Measurements from ENCODE around the gene ARHGEF40. TPM values are rescaled to one million over a fixed set of nuclear protein-coding genes. Genes with fewer than 3 reads are reported as not detected.

The ARHGEF40 gene
- total and polyA plus RNA-seq, 4 donors = 37.9 to 98.9 (median 77.1) TPM

DNA sequence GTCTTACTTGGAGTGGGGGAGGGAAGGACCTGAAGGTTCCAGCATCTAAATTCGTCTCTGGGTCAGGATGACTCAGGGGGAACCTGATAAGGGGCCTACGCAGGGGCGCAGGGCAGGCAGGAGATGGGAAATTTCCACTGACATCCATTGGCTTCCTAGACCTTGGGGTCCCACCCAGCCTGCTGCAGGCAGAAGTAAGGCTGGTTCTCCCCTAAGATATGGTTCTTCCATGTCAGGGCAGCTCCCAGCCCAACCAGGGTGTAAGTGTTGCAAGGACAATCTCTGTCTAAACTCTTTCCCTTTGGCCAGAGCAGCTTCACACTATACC, 43.2 kb upstream of the ARHGEF40 start:
- 39% methylated on average over 3 of the region's 3 CpGs for WGBS (ENCODE audit: insufficient coverage)
- H3K27ac ChIP-seq (ENCODE audit: low read depth, low read length) = peak overlapping the region; percentile 84

DNA sequence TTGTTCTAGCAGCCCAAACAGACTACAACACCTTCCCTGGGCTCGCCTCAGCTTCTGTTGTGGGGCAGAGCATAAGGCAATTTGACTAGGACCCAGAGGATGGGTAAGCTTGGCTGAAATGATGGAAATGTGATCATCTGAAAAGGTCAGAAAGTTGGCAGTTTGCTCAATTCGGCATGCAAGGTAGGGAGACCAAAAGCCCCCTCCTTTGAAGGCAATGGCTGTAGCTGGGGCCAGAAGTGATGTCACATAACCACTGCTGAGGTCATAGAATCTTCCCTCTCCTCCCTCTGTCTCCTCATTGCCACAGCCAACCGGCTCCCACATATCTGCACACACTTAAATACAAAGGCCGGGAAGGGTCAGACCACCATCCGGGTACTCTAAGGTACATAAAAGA, 40.2 kb upstream of the ARHGEF40 start, which contains the start of gene TPPP2:
Gene TPPP2, plus strand, starts transcription at position 301 of the 400 bp plus-strand sequence. CDS start 365 bp downstream, outside the sequence.
- no peak within 1 kb of the TSS for H3K4me3 ChIP-seq (ENCODE audit: low read depth, low read length)
- no peaks in the 10 kb centered on the region for H3K36me3 ChIP-seq (ENCODE audit: control insufficient read depth, insufficient read depth, low read length)
- 100% methylated on average over 2 of the region's 5 CpGs for WGBS (ENCODE audit: insufficient coverage)
- peaks cover 26% of the 10 kb centered on the region for H3K4me1 ChIP-seq (ENCODE audit: control insufficient read depth, insufficient read depth, low read length)
- H3K27me3 ChIP-seq (ENCODE audit: control insufficient read depth, insufficient read depth, low read length) = no peaks in the 10 kb centered on the region
- DNase-seq (ENCODE audit: low read depth in 4 of 6, low spot score in 6 of 6) = no peak
- H3K9me3 ChIP-seq (ENCODE audit: control insufficient read depth, insufficient read depth, low read length) = no peaks in the 10 kb centered on the region
- no peak within 1 kb of the TSS for H3K27ac ChIP-seq (ENCODE audit: low read depth, low read length)

More for the DNA sequence above, 43.2 kb upstream of the ARHGEF40 start:
- no peak for DNase-seq (ENCODE audit: low read depth in 4 of 6, low spot score in 6 of 6)
- Histone ChIP-seq H3K36me3 (ENCODE audit: control insufficient read depth, insufficient read depth, low read length) (peaks cover 9% of the 10 kb centered on the region), H3K9me3 (ENCODE audit: control insufficient read depth, insufficient read depth, low read length) (no peaks in the 10 kb centered on the region), H3K27me3 (ENCODE audit: control insufficient read depth, insufficient read depth, low read length) (no peaks in the 10 kb centered on the region), H3K4me1 (ENCODE audit: control insufficient read depth, insufficient read depth, low read length) (peaks cover 34% of the 10 kb centered on the region), H3K4me3 (ENCODE audit: low read depth, low read length) (no peak overlapping the region)

DNA sequence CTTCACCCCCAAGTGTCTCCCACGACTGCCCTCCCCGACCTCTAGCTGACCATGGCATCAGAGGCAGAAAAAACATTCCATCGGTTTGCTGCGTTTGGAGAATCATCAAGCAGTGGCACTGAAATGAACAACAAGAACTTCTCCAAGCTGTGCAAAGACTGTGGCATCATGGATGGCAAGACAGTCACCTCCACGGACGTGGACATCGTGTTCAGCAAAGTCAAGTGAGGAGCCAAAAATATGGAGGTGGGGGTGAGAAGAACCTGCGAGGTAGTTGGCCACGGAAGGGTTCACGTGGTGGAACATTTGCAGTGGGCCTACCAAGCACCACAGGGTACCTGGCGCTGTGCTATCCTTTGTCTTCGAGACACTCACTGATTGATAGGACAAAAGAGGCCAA, 39.6 kb upstream of the ARHGEF40 start:
- Histone ChIP-seq H3K9me3 (ENCODE audit: control insufficient read depth, insufficient read depth, low read length) (no peaks in the 10 kb centered on the region), H3K36me3 (ENCODE audit: control insufficient read depth, insufficient read depth, low read length) (no peaks in the 10 kb centered on the region), H3K27me3 (ENCODE audit: control insufficient read depth, insufficient read depth, low read length) (no peaks in the 10 kb centered on the region), H3K4me1 (ENCODE audit: control insufficient read depth, insufficient read depth, low read length) (peaks cover 23% of the 10 kb centered on the region), H3K4me3 (ENCODE audit: low read depth, low read length) (no peak overlapping the region), H3K27ac (ENCODE audit: low read depth, low read length) (no peak overlapping the region)
- 89% methylated on average over 11 of the region's 12 CpGs for WGBS (ENCODE audit: insufficient coverage)
- DNase-seq (ENCODE audit: low read depth in 4 of 6, low spot score in 6 of 6) = no peak

DNA sequence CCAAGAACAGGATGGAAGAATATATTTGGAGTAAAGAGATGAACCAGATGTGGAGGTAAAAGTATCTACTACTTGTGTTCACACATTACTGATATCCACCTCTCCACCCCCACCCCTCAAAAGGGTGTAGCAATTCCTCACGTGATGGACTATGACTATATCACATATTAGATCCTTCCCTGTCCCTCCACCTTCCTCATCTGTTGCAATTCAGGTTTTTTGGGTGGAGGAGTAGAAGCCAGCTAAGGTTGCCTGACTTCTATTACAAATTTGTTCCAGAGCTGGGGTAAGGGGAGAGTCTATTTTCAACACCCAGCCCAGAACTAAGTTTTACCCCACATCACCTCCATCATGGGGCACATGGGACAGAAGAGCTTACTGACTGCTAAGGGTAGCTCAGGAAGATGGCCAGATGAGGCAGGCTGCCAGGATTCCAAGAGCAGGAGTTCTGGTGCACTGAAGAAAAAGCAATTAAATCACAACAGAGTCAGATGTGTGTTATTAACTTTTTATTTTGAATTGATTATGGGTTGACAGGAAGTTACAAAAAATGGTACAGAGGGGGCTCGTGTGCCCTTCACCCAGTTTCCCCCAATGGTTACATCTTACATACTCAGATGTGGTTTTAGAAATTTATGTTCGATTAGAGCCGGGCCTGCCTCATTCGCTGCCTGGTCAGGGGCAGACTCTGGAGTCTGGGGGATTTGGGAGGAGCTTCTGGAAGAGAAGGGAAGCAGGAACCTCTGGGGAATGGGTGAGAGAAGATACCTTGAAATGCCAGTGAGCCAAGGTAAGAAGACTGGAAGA, 37.6 kb upstream of the ARHGEF40 start:
- Histone ChIP-seq H3K4me1 (ENCODE audit: control insufficient read depth, insufficient read depth, low read length) (peaks cover 18% of the 10 kb centered on the region), H3K36me3 (ENCODE audit: control insufficient read depth, insufficient read depth, low read length) (no peaks in the 10 kb centered on the region), H3K4me3 (ENCODE audit: low read depth, low read length) (no peak overlapping the region), H3K27me3 (ENCODE audit: control insufficient read depth, insufficient read depth, low read length) (no peaks in the 10 kb centered on the region), H3K27ac (ENCODE audit: low read depth, low read length) (no peak overlapping the region), H3K9me3 (ENCODE audit: control insufficient read depth, insufficient read depth, low read length) (no peaks in the 10 kb centered on the region)
- WGBS (ENCODE audit: insufficient coverage) = 97% methylated on average over 3 of the region's 5 CpGs
- DNase-seq (ENCODE audit: low read depth in 4 of 6, low spot score in 6 of 6) = no peak

DNA sequence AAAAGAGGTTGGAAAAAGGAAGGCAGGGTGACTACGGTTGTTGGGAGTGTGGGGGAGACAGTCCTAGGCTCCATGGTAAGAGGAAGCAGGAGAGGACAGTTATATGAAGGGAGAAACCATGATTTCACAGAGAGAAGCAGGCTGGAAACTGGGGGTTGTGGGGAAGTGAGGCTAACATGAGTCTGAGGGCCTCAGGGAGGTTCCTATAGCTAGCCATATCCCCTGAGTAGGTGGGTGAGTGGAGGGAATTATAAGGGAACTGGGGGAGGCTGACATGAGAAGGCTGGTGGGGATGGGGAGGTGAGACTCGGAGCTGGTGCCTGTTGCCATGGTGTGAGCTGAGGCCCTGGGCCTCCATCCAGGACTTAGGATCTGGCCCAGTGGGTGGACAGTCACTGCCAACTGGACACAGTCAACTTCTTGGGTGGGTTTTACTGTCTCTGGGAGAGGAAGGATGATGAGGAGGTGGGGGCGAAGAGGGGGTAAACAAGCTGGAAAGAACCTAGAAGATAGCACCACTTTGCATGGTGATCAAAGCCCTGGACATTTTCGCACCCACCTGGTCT, 36.9 kb upstream of the ARHGEF40 start:
- H3K27me3 ChIP-seq (ENCODE audit: control insufficient read depth, insufficient read depth, low read length) = no peaks in the 10 kb centered on the region
- WGBS (ENCODE audit: insufficient coverage) = 86% methylated on average over 4 of the region's 4 CpGs
- H3K27ac ChIP-seq (ENCODE audit: low read depth, low read length) = no peak overlapping the region

DNA sequence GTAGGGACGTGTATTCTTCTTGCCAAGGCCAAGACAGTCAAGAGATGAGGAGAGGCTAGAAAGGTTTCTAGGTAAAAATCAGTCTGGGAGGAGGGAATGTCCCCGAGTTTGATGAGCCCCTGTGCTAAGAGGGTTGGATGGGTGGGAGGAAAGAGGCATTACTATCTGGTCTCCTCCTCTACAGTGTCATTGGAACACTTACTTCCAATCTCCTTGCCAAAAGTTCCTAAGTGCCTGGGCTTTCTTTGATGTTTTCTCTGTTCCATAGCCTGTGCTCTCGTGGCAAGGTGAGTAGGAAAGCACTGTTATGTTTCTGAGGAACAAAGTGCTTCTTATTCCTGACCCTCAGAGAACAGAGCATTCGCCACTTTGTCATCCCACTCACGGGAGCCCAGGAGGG, 35.4 kb upstream of the ARHGEF40 start, which contains the start of gene RNASE13:
Gene RNASE13, minus strand, starts transcription at position 101 of the 400 bp plus-strand sequence. CDS start 519 bp downstream, outside the sequence.
- Histone ChIP-seq H3K27ac (ENCODE audit: low read depth, low read length) (no peak within 1 kb of the TSS), H3K36me3 (ENCODE audit: control insufficient read depth, insufficient read depth, low read length) (no peaks in the 10 kb centered on the region), H3K27me3 (ENCODE audit: control insufficient read depth, insufficient read depth, low read length) (no peaks in the 10 kb centered on the region), H3K9me3 (ENCODE audit: control insufficient read depth, insufficient read depth, low read length) (no peaks in the 10 kb centered on the region), H3K4me1 (ENCODE audit: control insufficient read depth, insufficient read depth, low read length) (peaks cover 30% of the 10 kb centered on the region), H3K4me3 (ENCODE audit: low read depth, low read length) (no peak within 1 kb of the TSS)
- DNase-seq (ENCODE audit: low read depth in 4 of 6, low spot score in 6 of 6) = no peak
- WGBS (ENCODE audit: insufficient coverage) = 76% methylated on average over 4 of the region's 5 CpGs

More for the DNA sequence above, 36.9 kb upstream of the ARHGEF40 start:
- H3K9me3 ChIP-seq (ENCODE audit: control insufficient read depth, insufficient read depth, low read length) = no peaks in the 10 kb centered on the region
- DNase-seq (ENCODE audit: low read depth in 4 of 6, low spot score in 6 of 6) = peak in 1 of 6 donors; percentile 60
- no peaks in the 10 kb centered on the region for H3K36me3 ChIP-seq (ENCODE audit: control insufficient read depth, insufficient read depth, low read length)
- H3K4me1 ChIP-seq (ENCODE audit: control insufficient read depth, insufficient read depth, low read length) = peaks cover 18% of the 10 kb centered on the region
- no peak overlapping the region for H3K4me3 ChIP-seq (ENCODE audit: low read depth, low read length)

DNA sequence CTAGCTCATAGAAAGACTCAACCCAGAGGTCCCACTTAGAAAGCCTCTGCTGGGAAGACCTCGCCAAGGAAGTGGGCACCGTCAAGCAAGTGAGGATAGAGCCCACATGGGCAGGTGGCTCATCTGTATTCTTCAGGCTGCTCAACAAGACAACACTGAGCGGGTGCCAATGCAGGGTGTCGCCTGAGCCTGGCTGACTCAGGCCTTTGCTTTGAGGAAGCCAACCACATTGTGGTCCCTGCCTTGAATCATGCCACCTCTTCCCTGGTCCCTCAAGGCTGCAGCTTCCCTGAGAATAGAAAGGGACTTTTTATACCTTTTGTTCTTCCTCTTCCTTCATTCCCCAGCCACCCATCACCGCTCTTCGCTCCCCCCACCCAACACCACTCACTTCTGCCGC, 33.4 kb upstream of the ARHGEF40 start:
- Histone ChIP-seq H3K36me3 (ENCODE audit: control insufficient read depth, insufficient read depth, low read length) (no peaks in the 10 kb centered on the region), H3K4me1 (ENCODE audit: control insufficient read depth, insufficient read depth, low read length) (peaks cover 34% of the 10 kb centered on the region), H3K27ac (ENCODE audit: low read depth, low read length) (no peak overlapping the region), H3K9me3 (ENCODE audit: control insufficient read depth, insufficient read depth, low read length) (no peaks in the 10 kb centered on the region), H3K27me3 (ENCODE audit: control insufficient read depth, insufficient read depth, low read length) (no peaks in the 10 kb centered on the region), H3K4me3 (ENCODE audit: low read depth, low read length) (no peak overlapping the region)
- DNase-seq (ENCODE audit: low read depth in 4 of 6, low spot score in 6 of 6) = peak in 1 of 6 donors; percentile 16
- 65% methylated on average over 4 of the region's 7 CpGs for WGBS (ENCODE audit: insufficient coverage)

DNA sequence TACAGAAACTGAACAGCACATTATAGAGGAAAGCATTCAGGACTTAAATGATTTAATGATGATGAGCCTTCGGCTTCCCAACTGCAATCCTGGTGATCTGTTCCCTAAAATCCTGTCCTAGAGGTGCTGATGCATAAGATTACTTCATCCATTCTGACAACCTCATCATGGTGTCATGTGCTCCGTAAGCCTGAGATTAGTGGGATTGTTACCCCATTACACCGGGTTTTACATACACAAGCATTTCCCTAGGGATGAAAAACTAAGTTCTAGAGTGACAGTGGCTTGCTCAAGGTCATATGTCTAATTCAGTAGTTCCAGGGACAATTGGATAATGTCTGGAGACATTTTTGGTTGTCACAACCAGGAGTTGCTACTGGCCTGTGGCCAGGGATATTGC, 32.9 kb upstream of the ARHGEF40 start:
- Histone ChIP-seq H3K4me3 (ENCODE audit: low read depth, low read length) (no peak overlapping the region), H3K27me3 (ENCODE audit: control insufficient read depth, insufficient read depth, low read length) (no peaks in the 10 kb centered on the region), H3K4me1 (ENCODE audit: control insufficient read depth, insufficient read depth, low read length) (peaks cover 34% of the 10 kb centered on the region), H3K9me3 (ENCODE audit: control insufficient read depth, insufficient read depth, low read length) (no peaks in the 10 kb centered on the region), H3K36me3 (ENCODE audit: control insufficient read depth, insufficient read depth, low read length) (no peaks in the 10 kb centered on the region), H3K27ac (ENCODE audit: low read depth, low read length) (no peak overlapping the region)
- DNase-seq (ENCODE audit: low read depth in 4 of 6, low spot score in 6 of 6) = no peak
- no CpG with 5 or more reads among the region's 3 CpGs for WGBS (ENCODE audit: insufficient coverage)

DNA sequence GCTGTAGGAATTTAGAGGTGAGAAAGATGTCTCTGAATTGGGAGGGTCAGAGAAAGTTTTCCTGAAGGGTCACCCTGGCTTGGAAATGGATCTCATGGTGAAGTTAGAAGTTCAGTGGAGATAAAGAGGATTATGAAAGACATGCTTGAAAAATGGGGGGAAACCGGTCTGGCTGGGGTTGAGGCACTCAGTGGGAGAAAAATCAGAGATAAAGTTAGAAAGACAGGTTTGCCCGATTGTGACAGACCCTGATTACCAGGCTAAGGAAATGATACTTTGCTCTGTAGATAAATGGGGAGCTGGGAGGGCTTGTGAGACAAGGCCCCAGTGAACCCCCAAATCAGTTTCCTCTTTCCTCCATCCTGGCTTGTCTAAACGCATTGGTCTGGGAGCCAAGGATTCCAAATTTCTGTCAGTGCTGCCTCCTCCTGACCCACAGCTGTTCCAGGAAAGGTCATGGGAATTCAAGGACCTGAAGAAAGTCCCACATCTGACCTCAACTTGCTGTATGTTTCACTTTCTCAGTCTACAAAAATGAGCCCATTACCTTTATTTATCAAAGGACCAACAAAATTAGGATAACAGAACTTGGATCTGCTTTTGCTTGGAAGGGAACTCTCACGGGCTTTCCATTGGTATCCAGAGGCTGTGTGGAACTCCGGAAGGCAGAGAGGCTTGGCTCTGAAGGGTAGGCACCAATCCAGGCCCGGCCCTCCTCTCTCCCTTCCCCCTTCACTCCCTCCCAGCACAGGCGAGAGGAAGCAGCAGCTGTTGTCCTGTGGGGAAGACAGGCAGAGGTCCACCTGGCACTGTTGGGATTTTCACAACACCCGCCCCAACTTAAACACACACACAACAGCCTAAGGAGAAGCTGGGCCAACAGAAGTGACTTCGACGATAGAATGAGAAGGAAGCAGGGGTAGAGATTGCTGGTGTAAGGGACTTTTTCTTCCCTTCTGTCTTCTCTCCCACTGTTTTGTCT, 31.4 kb upstream of the ARHGEF40 start:
- Histone ChIP-seq H3K27me3 (ENCODE audit: control insufficient read depth, insufficient read depth, low read length) (no peaks in the 10 kb centered on the region), H3K4me3 (ENCODE audit: low read depth, low read length) (peak overlapping the region; percentile 11), H3K9me3 (ENCODE audit: control insufficient read depth, insufficient read depth, low read length) (no peaks in the 10 kb centered on the region), H3K4me1 (ENCODE audit: control insufficient read depth, insufficient read depth, low read length) (peaks cover 37% of the 10 kb centered on the region), H3K27ac (ENCODE audit: low read depth, low read length) (peak overlapping the region; percentile 79), H3K36me3 (ENCODE audit: control insufficient read depth, insufficient read depth, low read length) (no peaks in the 10 kb centered on the region)
- WGBS (ENCODE audit: insufficient coverage) = 33% methylated on average over 4 of the region's 10 CpGs
- DNase-seq (ENCODE audit: low read depth in 4 of 6, low spot score in 6 of 6) = peak in 4 of 6 donors; percentile 62 to 94 (median 80)

Measured in spinal cord (tissue), 10 donors.